Anterior cingulate cortex (tissue), 58 donors: ENCODE measurements around the gene GALK2.

Source experiments
- DNase-seq, 58 donors: peaks; one replicate each; lab custom pipeline; 2025; lab: John Stamatoyannopoulos, UW

The GALK2 gene

GRCh38 chr15:49273734-49274318 lies 103.8 kb downstream of the GALK2 start:
- DNase-seq = no peak

GRCh38 chr15:49278751-49279150 lies 108.7 kb downstream of the GALK2 start:
- DNase-seq = no peak

- DNase-seq = no peak
Measured at GRCh38 chr15:49279521-49280456, 109.7 kb downstream of the GALK2 start.

GRCh38 chr15:49282366-49282765 lies 112.3 kb downstream of the GALK2 start:
- no peak for DNase-seq

- DNase-seq = no peak
Measured at GRCh38 chr15:49286649-49287404, 116.8 kb downstream of the GALK2 start.

- no peak for DNase-seq
Measured at GRCh38 chr15:49287481-49287880, 117.4 kb downstream of the GALK2 start.

GRCh38 chr15:49288391-49288790 lies 118.3 kb downstream of the GALK2 start:
- DNase-seq = no peak

- no peak for DNase-seq
Measured at GRCh38 chr15:49290191-49290590, 120.1 kb downstream of the GALK2 start.

- no peak for DNase-seq
Measured at GRCh38 chr15:49293941-49294340, 123.9 kb downstream of the GALK2 start.

- no peak for DNase-seq
Measured at GRCh38 chr15:49296258-49296657, 126.2 kb downstream of the GALK2 start.

- DNase-seq = no peak
Measured at GRCh38 chr15:49297584-49297983, 127.5 kb downstream of the GALK2 start.

- DNase-seq = no peak
Measured at GRCh38 chr15:49300856-49301255, 130.8 kb downstream of the GALK2 start.

GRCh38 chr15:49301562-49301961 lies 131.5 kb downstream of the GALK2 start:
- no peak for DNase-seq

- no peak for DNase-seq
Measured at GRCh38 chr15:49303003-49303402, 133.0 kb downstream of the GALK2 start.

- no peak for DNase-seq
Measured at GRCh38 chr15:49306551-49306950, 136.5 kb downstream of the GALK2 start.

GRCh38 chr15:49308686-49309085 lies 138.6 kb downstream of the GALK2 start:
- DNase-seq = no peak

GRCh38 chr15:49309889-49310288 lies 139.8 kb downstream of the GALK2 start:
- DNase-seq = no peak

- DNase-seq = no peak
Measured at GRCh38 chr15:49313650-49314049, 143.6 kb downstream of the GALK2 start.

- no peak for DNase-seq
Measured at GRCh38 chr15:49314716-49315115, 144.7 kb downstream of the GALK2 start.

GRCh38 chr15:49315391-49315823 lies 145.4 kb downstream of the GALK2 start:
- DNase-seq = no peak

GRCh38 chr15:49320351-49320750 lies 150.3 kb downstream of the GALK2 start:
- DNase-seq = no peak
